ENCODE measurements around the gene ZRANB1.

The ZRANB1 gene

GRCh38 chr10:125008689-125009638 is 67.0 kb downstream of the ZRANB1 start:
- no peak for DNase-seq

GRCh38 chr10:125009661-125010161 is 67.8 kb downstream of the ZRANB1 start:
- no peak for DNase-seq

GRCh38 chr10:125010362-125010761 is 68.4 kb downstream of the ZRANB1 start:
- no peak for DNase-seq

GRCh38 chr10:125011171-125011925 is 69.4 kb downstream of the ZRANB1 start:
- no peak for DNase-seq

GRCh38 chr10:125011926-125012705 is 70.2 kb downstream of the ZRANB1 start:
- no peak for DNase-seq

GRCh38 chr10:125012851-125013528 is 71.1 kb downstream of the ZRANB1 start:
- no peak for DNase-seq

- no peak for DNase-seq
Observed at GRCh38 chr10:125013529-125013872, 71.6 kb downstream of the ZRANB1 start.

GRCh38 chr10:125014086-125014830 is 72.3 kb downstream of the ZRANB1 start:
- DNase-seq, result no peak

- DNase-seq, result no peak
Observed at GRCh38 chr10:125014836-125015355, 73.0 kb downstream of the ZRANB1 start.

GRCh38 chr10:125015356-125015944 is 73.5 kb downstream of the ZRANB1 start:
- DNase-seq, result no peak

- no peak for DNase-seq
Observed at GRCh38 chr10:125016123-125016522, 74.2 kb downstream of the ZRANB1 start.

GRCh38 chr10:125016611-125017202 is 74.8 kb downstream of the ZRANB1 start:
- no peak for DNase-seq

GRCh38 chr10:125017547-125018298 is 75.8 kb downstream of the ZRANB1 start:
- DNase-seq, result no peak

GRCh38 chr10:125018576-125019143 is 76.7 kb downstream of the ZRANB1 start:
- no peak for DNase-seq

GRCh38 chr10:125020386-125020785 is 78.5 kb downstream of the ZRANB1 start:
- DNase-seq, result no peak

- no peak for DNase-seq
Observed at GRCh38 chr10:125020871-125021270, 78.9 kb downstream of the ZRANB1 start.

- no peak for DNase-seq
Observed at GRCh38 chr10:125021686-125022344, 79.9 kb downstream of the ZRANB1 start.

GRCh38 chr10:125022671-125023070 is 80.7 kb downstream of the ZRANB1 start:
- no peak for DNase-seq

GRCh38 chr10:125023255-125023654 is 81.3 kb downstream of the ZRANB1 start:
- DNase-seq, result no peak

All from T1000 (cell line).